Measurements from ENCODE around the gene ISYNA1.
"Not testable (repeated sequence)": the region's sequence is repeated elsewhere in the genome, so short reads cannot be mapped to it uniquely, and the experiment has no call there.

The ISYNA1 gene

DNA sequence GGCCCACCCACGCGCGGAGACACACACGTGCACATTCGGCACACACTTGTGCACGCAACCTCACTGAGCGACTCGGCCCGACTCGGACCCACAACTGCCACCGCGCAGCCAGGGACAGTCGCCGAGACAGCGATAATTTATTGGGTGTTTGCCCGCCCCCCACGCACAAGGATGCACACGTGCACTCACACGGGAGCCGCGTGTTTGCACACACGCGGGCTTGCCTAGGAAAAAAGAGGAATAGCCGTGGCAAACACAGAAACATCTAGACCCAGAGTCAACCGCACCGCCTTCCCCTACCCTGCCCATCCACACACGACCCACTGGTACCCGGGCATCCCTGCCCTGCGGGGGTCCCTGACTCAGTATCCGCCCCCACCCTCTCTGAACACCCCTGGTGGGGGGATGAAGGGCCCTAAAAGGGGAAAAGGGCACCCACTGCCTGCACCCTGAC is 19.9 kb downstream of the ISYNA1 start:
- DNase-seq = no peak

DNA sequence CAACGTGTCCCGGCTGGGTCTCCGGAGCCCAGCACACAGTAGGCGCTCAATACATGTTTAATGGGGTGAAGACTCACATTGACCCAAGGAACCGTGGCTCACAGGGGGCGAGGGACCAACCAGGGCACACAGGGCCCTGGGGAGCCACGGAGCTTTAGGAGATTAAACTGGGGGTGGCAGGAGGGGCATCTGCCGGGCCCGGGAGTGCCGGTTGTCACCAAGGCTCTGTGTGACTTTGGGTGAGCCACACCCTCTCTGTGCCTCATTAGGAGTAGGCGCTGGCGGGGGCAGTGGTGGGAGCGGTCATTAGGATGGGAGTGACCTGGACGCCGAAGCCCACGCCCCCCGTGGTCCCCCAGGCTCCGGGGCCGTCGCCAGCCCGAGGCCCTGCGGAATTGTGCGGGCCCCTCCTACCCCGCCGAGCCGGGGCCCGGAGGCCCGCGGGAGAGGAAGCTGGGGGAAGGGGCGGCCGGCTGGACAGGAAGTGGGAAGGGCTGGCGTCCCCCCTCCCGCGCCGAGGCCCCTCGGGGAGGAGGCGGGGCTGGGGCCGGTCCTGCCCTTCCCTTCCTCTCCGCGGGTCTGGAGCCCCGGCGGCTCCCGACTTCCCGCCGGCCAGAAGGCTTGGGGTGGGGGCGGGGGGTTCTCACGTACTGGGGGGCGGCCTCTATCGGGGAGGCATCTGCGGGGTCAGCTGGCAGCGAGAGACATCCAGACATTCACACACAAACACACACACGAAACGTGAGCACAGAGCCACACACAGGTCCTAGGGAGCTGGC is 20.5 kb downstream of the ISYNA1 start:
- DNase-seq = no peak

DNA sequence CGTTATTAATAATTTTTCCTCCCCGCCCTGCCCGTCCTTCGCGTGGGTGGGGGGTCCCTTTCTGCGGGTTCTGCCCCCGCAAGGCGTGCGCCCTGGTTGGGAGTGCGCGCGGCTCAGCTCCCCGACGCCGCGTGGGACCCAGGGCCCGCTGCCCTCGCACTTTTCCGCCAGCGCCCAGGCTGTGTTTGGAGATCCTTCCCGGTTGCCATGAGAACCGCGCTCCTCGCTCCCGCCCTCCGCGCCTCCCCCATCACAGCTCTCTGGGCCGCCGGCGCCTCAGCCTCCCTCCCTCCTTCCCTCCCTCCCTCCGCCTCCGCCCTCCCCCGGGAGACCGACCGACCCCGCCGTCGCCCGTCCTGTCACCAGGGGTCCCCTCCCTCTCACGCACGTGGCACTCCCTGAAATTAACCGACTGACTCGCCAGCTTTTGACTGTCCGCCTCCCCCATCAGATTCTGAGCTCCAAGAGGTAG is 21.1 kb downstream of the ISYNA1 start:
- DNase-seq = peak; percentile 38

DNA sequence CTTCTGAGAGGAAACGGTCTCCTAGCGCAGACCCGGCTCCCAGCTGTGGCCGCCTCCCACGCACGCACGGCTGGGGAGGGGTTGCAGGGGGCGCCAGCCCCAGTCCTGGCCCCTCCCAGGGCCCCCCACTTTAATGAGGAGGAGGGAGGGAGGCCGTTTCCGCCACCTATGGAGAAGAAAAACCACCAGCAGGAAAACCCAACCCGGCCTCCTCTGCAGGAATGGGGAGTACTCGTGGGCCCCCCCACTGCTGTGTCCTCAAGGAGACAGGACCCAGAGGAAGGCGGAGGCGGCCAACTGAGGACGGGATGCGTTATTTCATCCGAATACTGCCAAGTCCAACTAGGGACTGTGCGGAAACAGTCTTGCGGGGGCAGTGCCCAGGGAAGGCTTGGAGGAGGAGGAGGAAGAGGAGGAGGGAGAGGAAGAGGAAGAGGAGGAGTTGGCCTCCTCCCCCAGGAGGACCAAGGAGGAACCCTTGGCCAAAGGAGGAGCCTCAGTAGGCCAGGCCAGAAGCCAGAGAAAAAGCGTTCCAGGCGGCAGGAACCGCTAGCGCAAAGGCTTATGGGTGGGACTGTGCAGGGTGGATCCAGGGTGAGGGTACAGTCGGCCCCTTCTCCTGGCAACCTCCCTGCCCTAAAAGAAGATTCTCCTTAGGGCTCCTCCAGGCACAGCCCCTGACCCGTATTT is 22.6 kb downstream of the ISYNA1 start:
- DNase-seq = no peak

DNA sequence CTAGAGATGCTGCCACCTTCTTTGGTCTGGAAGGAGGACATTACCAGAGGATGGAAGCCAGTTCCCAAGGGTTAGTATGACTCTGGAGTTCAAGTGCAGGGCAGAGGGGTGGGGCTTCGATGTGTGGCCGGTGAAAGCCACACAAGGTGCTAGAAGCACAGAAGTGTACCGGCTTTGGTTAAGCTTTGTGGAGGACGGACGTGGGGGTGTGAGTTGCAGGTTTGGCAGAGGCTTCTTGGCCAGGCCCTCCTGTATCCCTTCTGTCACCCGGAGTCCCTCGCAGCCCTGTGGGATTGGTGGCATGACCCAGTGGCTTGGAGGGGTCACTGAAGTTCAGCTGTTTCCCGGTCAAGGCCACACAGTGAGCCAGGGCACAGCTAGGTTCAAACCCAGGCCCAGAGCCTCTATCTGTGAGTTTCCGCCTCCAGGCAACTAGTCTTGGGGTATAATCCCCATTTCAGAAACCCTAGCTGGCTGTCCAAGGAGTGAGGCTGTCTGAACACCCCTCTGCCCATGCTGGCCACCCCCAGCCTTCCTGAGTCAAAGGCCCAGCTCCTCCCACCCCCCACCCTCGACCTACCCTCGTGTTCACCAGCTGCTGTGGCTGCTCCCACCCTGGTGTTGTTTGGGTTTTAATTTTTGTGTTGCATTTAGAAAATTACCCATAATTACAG is 23.3 kb downstream of the ISYNA1 start:
- no peak for DNase-seq

DNA sequence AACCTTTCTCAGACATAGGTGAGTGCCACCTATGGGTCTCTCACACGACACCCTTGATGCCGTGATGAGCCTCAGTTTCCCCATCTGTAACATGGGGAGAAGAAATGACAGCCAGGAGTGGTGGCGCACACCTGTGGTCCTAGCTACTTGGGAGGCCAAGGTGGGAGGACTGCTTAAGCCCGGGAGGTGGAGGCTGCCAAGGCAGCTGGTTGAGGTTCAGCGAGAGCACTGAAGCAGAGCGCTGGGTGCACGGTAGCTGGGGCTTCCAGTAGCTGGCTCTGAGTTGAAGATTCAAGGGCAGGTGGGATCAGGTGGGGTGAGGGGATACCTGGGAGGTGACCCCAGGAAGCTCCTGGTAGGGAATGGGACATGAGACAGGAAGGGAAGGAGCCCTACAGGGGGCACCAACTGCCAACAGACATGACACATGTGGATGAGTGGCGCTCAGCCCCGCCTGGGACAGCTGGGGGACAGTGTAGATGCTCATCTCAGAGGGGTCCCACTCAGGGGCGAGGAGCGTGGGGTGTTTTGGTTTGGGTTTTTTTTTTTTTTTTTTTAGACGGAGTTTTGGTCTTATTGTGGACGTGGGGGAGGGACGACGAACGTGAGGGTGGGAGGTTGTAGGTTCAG is 25.2 kb downstream of the ISYNA1 start:
- no peak for DNase-seq

DNA sequence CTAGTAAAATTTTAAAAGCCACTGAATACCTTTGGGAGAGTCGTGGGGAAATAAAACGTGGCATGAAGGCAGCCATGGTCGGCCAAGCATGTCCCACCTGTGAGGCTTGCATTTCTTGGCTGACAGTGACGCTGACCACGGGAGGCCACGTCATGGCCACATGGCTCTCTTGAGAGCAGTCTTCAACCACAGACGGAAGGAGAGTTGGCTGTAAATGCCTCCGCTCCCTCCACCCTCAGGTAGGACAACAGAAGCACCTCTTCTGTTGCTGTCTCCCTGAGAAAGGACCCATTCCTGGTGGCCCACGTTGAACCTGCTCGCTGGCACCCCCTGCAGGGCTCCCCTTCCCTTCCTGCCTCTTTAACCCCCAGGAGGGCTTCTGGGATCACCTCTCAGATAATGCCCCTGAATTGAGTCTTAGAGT is 29.9 kb downstream of the ISYNA1 start:
- peak; percentile 38 for DNase-seq

DNA sequence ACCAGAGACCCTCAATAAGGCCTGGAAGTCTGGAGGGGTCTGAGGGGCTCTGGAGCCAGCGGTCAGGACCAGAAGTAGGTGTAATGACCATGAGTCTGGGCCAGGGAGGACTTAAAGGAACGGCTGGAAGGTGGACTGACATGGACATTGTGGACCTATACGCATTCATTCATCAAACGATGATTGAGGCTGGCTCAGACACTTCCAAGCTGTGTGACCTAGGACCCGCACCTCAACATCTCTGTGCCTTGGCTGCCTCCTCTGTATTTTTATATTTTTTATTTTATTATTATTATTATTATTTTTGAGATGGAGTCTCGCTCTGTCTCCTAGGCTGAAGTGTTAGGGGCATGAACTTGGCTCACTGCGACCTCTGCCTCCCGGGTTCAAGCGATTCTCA is 31.2 kb downstream of the ISYNA1 start:
- DNase-seq = no peak

DNA sequence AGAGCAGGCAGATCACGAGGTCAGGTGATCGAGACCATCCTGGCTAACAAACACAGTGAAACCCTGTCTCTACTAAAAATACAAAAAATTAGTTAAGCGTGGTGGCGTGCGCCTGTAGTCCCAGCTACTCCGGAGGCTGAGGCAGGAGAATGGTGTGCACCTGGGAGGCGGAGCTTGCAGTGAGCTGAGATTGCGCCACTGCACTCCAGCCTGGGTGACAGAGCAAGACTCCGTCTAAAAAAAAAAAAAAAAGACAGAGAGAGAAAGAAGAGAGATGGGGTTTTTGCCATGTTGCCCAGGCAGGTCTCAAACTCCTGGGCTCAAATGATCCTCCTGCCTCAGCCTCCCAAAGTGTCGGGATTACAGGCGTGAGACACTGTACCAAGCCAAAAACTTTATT is 32.2 kb downstream of the ISYNA1 start:
- DNase-seq = not testable (repeated sequence)

DNA sequence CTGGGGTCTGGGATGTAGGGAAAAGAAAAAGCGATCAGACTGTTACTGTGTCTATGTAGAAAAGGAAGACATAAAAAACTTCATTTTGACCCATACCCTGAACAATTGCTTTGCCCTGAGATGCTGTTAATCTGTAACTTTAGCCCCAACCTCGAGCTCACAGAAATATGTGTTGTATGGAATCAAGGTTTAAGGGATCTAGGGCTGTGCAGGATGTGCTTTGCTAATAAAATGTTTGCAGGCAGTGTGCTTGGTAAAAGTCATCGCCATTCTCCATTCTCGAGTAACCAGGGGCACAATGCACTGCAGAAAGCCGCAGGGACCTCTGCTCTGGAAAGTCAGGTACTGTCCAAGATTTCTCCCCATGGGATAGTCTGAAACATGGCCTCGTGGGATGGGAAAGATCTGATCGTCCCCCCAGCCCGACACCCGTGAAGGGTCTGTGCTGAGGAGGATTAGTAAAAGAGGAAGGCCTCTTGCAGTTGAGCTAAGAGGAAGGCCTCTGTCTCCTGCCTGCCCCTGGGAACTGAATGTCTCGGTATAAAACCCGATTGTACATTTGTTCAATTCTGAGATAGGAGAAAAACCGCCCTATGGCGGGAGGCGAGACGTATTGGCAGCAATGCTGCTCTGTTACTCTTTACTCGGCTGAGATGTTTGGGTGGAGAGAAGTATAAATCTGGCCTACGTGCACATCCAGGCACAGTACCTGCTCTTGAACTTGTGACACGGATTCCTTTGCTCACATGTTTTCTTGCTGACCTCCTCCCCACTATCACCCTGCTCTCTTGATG is 35.3 kb downstream of the ISYNA1 start:
- DNase-seq = not testable (repeated sequence)

DNA sequence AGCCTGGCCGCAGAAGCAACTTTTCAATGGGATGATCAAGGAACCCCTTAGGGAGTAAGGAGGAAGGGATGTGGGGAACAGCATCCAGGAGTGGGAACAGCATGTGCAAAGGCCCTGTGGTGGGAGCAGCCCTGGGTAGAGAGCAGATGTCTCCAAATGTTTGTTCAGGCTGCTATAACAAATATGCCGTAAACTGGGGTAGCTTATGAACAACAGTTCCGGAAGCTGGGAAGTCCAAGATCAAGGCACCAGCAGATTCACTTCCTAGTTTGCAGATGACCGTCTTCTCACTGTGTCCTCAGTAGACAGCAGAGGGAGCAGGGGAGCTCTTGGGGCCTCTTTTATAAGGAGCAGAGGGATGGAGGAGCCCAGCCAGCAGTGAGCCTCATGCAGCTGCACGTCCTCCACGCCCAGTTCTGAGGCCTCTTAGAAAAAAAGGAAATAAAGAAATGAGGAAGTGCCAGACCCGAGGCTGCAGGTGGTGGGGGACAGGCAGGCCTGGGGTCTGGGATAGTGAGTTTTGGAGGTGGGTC is 36.3 kb downstream of the ISYNA1 start:
- DNase-seq = no peak

DNA sequence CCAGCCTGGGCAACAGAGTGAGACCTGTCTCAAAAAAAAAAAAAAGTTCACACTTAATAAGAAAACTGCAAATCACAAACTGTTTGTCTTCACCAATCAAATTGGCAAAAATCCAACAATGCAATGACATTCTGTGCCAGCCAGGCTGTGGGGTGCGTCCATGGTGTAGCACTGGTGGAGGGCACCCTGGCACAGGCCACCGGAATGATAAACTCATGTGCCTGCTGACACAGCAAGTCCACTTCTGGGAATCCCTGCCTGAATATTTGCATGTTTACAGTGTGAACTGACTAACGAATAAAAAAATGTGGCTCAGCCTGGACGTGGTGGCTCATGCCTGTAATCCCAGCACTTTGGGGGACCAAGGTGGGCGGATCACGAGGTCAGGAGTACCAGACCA is 38.9 kb downstream of the ISYNA1 start:
- DNase-seq = no peak

DNA sequence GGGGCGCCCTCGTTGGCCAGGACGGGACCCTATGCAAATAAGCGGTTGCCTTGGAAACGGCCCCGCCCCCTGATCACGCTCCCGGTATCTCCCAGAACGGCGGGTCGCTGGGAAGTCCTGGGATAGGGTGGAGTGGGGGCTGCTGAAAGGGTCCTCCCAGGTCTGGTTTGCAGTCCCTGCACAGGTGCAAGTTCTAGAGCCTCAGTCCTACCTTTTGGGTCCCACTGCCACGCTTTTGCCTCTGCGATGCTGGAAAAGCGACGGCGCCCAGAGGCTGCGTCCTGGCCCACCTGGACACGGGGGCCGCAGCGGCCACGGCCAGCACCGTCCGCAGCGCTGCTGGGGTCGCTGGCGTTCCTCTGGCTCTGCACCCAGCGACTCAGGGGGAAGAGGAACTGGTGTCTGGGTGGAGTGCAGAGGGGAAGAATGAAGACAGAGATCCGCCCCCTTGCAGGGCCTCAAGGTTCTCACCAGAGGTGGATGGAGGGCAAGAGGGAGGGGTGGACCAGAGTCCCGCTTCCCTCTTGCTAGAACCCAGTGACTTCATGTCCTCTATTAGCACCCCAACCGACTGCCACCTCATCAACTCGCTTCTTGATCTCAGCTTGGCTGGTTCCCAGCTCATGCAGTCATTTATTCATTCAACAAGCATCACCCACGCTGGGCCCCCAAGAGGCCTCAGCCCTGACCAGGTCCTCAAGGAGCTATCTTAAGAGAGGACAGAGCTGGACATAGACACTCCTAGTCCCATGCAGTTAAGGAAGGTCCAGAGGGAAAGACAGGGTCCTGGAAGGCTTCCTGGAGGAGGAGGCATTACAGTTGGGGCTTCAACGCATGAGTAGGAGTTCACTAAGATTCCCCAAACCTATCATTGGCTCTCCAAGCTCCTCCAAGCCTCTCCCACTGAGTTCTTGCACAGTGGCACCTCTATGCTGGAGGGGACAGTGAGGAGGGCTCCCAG is 40.4 kb downstream of the ISYNA1 start, which contains the start of gene LRRC25:
TSS of gene LRRC25 (minus strand) at position 381 of the 961 bp plus-strand sequence. CDS start 659 bp downstream, outside the sequence.
- DNase-seq = no peak

DNA sequence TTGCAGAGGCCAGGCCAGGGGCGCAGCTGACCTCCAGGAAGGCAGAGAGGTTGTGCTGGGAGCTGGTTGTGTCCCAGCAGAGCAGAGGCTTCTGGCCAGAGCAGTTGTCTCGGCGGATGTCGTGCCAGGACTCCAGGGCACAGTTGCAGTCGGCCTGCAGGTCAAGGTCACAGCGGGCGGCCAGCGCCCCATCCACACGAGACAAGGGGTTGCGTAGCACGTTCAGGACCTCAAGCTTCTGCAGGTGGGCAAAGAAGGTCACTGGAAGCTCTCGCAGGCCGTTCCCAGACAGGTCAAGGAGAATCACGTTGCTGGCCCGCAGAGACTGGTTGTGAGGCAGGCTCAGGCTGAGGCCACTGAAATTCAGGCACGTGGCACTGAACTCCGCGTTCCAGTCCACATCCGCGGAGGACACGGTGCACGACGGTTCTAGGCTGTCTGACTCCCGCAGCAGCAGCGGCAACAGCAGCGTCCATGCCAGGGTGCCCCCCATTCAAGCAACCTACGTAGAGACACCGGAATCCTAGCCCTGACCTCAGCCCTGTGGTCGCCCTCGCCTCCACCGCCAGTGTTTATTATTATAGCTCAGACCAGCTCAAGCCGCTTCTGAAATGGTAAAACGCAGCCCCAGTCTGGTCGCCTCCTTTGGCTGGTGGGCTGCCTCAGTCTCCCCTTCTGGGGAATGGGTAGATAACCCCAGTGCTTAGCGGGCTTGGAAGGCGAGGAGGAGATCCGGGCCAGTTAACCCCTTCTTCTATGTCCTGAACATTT is 41.3 kb downstream of the ISYNA1 start:
- DNase-seq = no peak

DNA sequence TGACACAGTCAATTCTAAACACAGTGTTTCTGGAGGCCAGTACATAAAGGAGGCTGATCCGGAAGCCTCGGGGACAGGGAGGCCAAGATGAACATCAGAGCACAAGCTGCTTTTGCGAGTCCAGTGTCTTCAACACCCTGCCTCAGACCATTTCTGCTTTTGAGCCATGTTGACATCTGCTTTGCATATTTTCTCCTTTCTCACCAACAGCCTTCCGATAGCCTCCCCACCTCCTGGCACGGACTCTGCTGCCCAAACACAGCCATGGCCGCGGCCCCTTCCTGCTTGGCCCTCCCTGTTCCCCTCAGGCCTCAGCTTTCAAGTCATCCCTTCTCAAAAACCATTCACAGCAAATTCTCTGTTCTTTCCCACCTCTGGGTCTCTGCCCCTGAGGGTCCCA is 44.1 kb downstream of the ISYNA1 start:
- no peak for DNase-seq

DNA sequence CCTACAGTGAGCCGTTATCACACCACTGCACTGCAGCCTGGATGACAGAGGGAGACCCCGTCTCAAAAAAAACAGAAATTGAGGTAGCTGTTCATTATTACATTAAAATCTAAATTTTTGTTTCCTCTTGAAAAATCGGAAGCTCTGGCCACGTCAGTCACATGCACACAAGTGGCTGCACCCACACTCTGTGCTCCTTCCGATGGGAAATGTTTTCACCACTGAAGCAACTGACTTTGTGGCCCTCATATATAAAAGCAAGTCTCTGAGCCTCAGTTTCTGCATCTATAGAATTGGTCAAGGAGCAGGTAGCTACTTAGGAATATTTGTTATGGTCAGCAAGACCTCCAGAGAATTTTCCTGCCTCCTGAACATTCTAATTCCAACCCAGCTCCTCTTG is 45.0 kb downstream of the ISYNA1 start:
- no peak for DNase-seq

DNA sequence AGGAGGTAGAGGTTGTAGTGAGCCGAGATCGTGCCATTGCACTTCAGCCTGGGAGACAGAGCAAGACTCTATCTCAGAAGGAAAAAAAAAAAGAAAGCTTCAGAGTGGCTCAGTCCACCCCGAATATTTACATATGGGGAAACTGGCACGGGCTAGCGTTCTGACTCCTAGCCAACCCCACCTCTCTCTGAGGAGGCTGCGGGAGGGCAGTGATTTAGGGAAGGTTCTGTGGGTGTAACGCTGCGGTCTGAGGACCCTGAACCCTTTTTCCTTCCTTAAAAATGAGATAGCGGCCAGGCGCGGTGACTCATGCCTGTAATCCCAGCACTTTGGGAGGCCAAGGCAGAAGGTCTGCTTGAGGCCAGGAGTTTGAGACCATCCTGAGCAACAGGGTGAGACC is 45.5 kb downstream of the ISYNA1 start:
- DNase-seq = no peak

DNA sequence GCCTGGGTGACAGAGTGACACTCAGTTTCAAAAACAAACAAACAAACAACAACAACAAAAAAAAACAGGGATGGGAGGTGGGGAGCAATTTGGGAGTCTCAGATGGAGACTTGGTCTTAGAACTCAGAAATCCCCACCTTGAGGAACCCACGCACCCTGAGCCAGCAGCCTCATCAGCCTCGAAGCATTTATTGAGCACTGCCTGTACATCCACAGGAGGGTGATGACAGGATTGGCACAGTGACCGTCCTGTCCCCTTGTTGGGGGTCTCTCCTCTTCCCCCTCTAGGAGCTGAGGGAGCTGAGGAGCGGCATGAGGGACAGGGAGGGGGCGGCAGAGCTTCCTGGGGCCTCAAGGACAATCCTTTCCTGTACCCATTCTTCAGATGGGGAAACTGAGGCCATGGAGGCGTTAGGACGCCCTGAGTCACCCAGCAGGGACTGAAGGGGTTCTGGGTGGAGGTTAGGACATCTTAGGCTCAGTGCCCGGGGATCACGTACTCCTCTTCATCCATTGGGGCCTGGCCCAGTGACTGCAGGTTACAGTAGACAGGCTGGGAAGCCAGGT is 46.3 kb downstream of the ISYNA1 start:
- DNase-seq = no peak

DNA sequence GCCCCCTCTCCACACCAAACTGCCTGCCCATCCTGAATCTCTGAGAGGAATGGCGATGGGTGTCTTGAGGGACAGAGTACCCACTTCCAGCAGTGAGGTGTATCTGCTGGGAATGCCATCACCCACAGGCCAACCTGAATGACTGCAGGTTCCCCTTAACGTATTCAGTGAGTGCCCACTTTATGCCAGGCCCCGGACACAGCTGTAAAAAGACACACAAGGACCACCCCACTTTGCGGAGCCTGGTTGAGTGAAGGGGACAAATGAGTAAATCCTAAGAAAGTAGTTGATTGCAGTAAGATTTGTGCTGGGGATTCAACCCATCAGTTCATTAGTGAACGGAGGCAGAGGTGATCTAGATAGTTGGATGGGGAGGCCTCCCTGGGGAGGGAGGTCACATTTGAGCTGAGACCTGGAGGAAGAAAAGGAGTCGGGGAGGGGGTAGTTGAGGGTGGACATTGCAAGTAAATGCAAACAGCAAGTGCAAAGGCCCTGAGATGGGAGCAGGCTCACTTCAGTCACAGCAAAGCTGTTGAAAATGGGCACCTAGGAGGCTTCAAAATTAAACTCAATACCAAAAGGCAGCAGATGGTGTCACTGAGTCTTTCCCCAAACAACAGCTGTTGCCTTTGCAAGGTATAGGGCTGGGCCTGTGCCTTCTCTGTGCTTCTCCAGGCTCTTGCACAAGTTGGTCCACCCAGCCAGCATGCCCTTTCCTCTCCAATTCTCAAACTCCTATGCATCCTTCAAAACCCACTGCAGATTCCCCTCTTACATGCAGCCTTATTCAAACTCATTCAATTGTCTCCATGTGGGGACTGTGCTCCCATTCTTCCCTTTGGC is 47.6 kb downstream of the ISYNA1 start:
- DNase-seq = peak; percentile 68

Data from NCI-H1694 (cell line).